ENCODE measurements around the gene NCAM2.

The NCAM2 gene

DNA sequence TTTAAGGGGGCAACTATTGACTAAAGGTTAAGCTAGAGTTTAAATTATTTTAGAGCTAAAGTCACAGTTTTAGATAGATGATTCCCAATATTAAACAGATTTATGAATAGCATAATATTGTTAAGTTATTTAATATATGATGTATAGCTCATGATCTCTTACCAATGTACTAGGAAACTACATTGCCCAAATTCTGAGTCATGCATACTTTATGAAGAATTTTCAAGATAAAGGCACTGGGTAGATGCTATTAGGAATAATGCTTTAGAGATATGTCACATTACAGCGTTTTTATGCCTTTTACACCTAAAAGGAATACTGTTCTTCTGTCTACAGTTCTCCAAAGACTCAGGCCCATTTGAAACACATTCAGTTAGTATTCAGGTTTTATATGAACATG is 215.1 kb downstream of the NCAM2 start:
- no peak for DNase-seq (ENCODE audit: low read depth in 3 of 3)

DNA sequence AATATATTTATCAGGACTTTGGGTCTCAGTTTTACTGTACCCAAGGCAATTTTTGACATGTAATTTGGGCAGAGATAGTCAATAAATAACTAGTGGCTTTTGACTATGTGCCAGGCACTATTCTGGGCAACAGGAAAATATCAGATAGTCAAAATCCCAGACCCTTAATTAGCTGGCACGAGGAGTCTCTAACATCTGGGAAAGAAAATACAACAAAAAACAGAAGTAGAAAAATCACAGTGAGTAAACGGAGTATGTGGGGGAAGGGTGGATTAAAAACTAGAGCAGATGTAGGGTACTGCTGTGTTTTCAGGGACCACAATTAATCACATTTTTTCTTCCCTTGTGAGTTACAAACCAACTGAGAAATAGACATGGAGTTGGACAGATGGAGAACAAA is 217.8 kb downstream of the NCAM2 start:
- DNase-seq (ENCODE audit: low read depth in 3 of 3): no peak

DNA sequence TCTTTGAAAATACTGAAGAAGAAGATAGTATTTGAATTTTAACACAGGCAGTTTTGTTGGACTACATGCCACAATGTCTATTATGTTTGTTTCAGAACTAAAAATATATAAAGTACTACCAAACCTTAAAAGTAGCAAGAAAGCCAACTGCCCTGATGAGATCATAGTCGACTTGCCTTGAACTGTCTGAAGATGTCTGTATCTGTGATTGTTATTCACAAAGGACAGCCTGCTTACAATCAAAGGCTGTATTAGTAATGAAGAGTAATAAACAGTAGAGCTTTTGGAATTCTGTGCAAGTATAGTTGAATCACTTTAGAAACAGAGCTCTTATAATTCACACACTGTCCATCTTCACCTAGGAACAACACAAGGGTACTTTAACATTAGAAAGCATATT is 228.3 kb downstream of the NCAM2 start:
- no peak for DNase-seq (ENCODE audit: low read depth in 3 of 3)

DNA sequence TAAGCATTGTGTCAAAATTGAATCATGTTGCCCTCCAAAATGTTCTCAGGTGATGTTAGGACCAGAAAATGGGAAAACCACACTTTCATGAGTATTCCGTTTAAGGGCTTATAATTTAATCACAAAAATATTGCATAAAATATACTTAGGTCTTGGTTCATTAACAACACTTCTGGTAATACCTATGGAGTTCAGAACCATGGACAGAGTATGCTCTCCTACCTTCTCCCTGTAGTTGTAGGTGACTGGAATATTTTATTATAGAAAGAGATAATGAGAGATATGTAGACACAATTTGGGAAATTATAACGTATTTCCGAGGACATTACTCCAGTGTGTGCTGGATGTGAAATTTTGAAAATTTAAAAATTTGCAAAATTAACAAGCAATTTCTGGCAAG is 232.5 kb downstream of the NCAM2 start:
- no peak for DNase-seq (ENCODE audit: low read depth in 3 of 3)

DNA sequence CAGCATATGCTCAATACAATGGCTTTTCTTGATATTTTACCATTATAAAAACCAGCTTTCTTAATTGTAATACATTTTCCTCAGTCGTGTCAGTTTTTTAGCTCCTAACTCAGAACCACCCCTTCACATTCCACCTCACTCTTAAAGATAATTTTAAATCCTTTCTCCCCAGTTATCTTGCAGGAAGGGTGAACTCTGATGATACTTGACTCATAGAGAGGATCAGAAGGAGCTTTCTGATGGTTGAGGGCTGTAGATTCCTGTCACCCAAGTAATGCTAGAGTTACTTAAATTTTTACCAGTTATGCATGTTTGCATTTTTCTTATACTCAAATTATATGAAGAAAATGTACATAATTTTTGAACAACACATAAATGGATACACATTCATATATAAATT is 233.7 kb downstream of the NCAM2 start:
- DNase-seq (ENCODE audit: low read depth in 3 of 3): no peak

DNA sequence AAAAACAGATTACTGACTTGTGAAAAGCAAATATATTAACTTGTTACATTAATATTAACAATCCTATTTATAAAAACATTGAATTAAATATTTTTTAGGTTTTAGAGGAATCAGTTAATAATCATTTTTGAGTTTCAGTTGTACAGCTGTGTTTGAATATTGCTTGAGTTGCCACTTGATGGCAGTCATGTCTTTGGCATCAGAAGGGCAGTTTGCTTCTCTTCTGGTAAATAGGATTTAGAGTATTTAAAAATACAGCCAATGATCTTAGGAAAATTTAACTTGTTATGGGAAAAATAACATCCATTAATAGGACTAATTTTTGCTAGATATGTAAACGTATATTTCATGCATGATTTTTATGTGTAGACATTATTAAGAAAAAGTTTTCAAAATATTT is 234.1 kb downstream of the NCAM2 start:
- DNase-seq (ENCODE audit: low read depth in 3 of 3): no peak

DNA sequence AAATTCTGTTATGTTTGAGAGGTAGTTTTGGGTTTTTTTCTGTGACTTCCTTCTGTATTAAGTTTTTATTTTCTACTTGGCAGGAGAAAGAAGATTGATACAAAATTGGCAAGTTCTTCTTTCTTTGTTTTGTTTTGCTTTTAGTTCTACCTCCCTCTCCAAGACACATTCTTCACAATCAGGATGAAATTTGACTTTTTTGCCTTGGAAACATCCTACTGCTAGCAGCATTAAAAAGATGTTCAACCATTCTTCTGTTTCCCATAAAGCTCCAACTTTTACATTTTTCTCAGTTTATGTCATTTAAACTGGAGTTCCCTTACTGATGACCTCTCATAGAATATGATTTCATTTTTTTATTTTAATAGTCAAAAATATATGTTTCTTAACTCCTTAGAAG is 234.8 kb downstream of the NCAM2 start:
- DNase-seq (ENCODE audit: low read depth in 3 of 3): no peak

DNA sequence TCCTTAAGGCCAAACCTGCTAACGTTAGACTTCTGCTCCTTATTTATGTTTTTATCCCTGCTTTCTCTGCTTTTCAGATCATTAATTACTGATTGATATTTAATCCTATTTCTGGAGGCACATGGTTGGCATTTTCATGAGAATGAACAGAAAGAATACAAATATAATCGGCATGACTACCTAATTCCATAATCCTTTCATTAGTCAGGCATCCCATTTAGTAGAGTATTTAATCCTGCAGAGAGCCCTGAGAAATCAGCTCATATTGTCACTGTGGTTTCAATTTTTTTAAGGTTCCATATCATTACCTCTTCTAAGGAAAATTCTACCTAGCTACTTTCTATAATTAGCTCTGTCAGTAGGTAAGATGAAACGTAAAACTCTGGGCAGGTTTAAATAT is 238.8 kb downstream of the NCAM2 start:
- DNase-seq (ENCODE audit: low read depth in 3 of 3): no peak

DNA sequence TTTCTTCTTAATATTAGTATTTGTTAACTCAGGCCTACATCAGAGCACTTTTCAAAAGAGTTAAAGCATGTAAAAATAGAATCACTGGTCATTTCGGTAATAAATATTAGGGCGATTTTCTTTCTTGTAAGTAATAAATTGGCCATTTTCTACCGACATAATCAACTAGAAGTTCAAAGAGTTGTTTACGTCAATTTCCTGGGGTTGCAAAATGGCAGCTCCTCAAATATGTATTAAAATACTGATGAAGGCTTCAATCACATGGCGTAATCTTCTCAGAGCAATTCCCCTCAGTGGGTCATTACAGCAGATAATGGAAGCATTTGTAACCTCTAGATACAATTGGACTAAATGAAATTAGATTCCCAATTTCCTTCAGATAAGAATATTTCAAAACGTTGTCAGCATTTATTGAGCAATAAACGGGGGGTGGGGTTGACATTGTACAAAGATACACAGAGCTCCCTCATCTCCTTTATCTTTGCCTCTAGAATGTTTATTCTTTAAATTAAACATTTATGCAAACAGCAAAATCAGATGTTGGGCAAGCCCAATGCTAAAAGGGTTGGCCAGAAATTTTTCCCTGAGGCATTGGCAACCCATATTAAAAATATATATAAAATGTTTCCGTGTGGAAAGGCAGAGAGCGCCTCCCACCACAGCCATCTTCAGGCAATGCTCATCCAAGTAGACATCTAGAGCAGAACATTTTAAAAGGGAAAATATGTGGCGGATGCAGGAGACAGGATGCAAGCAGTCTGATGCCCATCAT is 240.6 kb downstream of the NCAM2 start:
- DNase-seq (ENCODE audit: low read depth in 3 of 3): no peak

DNA sequence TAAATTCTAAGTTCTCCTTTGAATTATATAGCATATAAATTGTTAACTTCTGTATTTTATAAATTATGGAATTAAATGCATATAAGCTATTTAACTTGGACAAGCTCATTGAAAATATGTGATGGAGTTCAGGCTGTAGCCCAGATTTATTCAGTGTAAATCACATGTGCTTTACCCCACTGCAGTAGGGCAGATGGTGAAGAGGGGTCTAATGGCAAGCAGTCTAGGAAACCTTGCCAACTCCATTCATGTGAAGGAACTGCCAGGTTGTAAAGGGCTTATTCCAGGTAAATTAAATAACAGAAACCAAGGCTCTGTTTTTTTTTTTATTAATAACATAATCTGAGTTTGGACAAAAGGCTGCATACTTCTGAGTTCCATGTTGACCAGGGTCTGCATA is 243.2 kb downstream of the NCAM2 start:
- DNase-seq (ENCODE audit: low read depth in 3 of 3): no peak

DNA sequence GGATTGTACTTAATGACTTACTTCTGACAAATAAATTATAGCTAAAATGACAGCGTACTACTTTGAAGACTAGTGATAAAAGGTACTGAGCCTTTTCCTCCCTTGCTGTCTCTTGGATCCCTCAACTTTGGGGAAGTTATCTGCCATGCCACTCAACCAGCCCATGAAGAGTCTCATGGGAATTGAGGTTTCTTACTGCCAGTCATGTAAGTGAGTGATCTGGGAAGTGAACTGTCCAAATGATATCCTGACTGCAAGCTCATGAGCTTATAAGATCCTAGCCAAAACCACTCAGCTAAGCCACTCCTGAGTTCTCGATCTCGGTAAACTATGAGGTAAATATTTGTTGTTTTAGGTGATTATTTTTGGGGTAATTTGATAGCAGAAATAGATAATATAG is 247.8 kb downstream of the NCAM2 start:
- no peak for DNase-seq (ENCODE audit: low read depth in 3 of 3)

DNA sequence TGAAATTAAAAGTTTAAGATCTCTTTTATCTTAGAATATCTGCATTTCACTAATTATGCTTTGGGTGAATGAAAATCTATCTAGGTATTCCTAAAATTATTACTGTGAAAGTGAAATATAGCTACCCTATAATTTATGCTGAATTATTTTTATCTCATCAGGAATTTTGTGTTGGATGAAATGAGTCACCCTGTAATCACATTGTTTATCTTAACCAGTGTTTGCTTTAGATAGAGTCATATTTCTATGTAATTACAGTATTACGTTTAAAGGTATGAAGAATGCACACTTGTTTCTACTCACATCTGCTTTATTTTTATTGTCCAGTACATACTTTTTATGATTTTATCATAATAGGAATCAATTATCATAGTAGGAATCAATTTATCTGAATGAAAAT is 249.2 kb downstream of the NCAM2 start:
- DNase-seq (ENCODE audit: low read depth in 3 of 3): no peak

DNA sequence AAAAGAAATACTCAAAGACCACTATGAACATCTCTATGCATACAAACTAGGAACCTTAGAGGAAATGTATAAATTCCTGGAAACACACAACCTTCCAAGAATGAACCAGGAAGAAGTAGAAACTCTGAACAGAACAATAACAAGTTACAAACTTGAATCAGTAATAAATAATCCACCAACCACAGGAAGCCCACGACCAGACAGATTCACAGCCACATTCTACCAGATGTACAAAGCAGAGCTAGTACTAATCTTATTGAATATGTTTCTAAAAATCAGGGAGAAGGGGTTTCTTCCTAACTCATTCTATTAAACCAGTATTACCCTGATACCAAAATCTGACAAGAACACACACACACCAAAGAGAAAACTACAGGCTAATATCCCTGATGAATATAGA is 263.8 kb downstream of the NCAM2 start:
- DNase-seq (ENCODE audit: low read depth in 3 of 3): no peak

DNA sequence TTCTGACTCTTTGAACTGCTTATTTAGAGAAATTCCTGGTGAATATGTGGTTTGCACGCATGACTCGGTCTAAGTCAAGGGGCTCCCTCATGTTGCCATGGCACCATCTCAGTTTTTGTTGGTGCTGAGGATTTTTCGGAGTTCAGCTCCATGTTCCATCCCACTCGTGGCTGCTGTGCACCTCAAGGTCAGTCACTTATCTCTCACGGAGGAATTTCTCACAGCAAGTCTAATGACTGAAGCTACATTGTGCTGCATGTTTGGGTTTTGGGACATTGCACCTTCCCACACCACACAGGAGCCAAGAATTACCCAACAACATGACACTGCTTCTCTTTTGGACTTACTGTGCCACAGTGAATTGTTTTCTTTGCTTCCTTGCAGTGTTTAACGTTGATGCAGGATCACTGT is 269.9 kb downstream of the NCAM2 start:
- DNase-seq (ENCODE audit: low read depth in 3 of 3): no peak

DNA sequence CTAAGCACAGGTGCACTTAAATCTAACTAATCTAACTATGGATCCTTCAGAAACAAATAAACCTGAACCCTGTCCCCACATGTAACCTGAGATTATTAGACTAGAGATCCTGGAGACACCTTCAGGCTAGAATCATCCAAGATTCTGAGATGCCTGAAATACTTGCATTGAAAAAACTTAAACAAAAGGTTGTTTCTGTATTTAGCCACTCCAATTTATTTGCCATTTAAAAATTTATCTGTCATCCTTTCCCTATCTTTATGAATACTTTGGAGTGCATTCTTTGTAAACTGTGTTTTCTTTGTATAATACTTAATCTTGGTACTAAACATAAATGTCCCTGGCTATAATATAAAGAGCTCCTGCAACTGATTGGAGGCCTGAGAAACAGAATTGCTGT is 270.7 kb downstream of the NCAM2 start:
- no peak for DNase-seq (ENCODE audit: low read depth in 3 of 3)

DNA sequence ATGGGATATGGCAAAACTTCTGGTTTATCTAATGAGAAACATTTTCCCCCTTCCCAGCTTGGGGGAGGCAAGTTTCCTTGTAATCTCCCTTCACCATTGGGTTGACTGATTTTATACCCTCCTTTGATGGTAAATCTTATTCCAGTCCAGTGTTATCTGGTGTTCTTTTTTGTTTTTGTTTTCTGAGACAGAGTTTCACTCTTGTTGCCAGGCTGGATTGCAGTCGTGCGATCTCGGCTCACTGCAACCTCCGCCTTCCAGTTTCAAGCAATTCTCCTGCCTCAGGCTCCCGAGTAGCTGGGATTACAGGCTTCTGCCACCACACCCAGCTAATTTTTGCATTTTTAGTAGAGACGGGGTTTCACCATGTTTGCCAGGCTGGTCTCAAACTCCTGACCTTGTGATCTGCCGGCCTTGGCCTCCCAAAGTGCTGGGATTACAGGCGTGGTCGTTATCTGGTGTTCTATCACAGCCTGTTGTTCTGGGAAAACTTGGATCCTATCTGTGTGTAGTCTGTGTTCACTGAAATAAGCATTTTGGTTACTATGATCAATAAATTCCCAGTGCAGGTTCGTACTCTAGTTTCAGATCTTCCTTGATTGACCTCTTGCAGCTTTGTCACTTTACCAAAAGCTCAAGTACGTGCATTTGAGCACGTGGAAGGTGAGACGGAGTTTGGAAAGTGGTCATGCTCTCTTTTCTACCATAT is 281.1 kb downstream of the NCAM2 start:
- DNase-seq (ENCODE audit: low read depth in 3 of 3): no peak

DNA sequence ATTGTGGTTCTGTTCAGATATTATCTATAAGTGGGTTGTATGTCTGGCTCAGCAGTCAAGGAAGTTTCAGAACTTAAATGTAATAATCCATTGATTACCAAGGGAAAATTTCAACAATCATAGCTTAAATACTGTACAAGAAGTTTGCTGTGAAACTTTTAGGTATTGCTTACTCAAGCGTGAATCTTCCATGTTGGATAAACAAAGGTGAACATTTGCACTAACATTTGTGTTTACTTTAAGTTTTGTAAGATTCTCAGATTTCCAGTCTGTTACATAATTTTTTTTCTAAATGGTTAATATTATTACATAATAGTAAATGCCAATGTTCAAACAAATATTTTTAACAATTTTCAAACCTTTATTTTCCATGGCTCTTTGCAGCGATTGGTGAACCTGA is 285.6 kb downstream of the NCAM2 start:
- DNase-seq (ENCODE audit: low read depth in 3 of 3): no peak

DNA sequence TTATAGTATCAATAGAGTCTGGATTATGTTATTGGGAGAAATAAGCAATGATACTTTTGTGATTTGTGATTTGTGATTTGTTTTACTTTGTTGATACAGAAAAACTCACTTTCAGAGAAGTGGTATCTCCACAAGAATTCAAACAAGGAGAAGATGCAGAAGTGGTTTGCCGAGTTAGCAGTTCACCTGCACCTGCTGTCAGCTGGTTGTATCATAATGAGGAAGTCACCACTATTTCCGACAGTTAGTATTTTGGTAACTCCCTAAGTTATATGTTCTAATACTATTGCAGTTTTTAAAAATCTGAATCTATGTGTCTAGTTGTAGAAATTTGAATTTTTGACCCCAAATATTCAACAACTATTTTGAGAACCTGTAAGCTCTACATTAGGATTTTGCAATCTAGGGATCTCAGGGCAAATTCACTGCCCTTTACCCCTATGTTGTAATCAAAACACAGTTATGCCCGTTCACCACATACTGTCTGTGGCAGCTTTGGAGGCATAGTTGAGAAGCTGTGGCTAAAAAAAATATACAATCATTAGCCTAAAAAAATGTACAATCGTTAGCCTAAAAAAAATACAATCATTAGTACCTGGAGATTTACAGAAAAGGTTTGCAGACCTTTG is 288.1 kb downstream of the NCAM2 start:
- DNase-seq (ENCODE audit: low read depth in 3 of 3): no peak

DNA sequence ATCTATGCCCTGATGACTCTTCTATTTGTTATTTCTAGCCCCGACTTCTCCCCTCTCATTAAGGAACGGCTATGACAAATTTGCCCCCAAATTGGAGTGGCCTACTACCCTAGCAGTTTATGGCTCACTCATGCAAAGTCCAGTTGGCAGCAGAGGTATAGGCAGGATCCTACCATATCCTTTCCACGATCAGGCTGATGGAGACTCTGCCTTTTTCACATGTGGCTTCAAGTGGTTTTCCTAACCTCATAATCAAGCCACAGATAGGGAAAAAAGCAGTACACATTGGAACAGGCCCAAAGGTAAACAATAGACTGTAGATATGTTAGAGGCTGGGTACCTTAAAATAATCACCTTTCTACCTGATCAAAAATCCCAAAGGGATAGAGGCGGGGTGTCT is 292.5 kb downstream of the NCAM2 start:
- DNase-seq (ENCODE audit: low read depth in 3 of 3): no peak

DNA sequence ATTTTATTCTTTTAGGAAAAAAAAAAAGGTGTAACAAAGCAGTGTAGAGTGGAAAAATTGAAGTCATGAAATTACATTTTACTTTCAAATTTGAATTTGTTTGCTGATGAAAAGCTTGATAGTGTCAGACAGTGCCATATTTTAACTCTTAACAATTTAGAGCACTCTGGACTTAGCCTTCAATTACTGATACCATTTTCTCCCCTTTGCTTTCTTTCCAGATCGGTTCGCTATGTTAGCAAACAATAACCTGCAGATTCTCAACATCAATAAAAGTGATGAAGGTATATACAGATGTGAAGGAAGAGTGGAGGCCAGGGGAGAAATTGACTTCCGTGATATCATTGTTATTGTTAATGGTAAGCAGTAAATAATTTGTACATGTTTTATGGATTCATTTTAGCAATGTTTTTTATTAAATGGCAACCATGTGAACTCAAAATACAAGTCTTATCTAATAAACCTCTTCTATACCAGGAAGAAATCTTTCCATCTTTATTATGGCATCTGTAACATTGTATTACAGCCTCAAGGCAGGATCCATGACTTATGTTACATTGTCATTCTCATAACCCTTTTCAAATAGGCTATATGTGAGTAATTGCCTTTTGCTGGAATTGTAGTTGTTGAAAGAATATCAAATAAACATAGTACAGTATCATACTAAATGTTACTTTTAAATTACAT is 293.8 kb downstream of the NCAM2 start:
- no peak for DNase-seq (ENCODE audit: low read depth in 3 of 3)

DNA sequence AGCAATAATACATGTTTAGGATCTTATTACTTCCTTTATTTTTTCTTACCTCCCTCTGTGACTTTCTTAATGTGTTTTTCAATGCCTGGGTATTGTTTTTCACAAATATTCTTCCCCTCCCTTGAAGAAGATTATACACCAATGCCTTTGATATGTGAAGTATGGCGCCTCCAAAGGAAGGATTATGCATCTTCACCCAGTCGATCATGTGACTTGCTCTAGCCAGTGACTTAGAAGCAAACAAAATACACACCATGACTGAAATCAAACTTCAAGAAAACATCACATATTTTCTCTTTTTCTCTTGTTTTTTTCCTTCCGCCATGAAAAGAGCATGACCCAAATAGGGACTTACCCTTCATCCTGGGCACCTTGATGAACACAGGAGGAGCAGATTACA is 297.1 kb downstream of the NCAM2 start:
- DNase-seq (ENCODE audit: low read depth in 3 of 3): no peak

DNA sequence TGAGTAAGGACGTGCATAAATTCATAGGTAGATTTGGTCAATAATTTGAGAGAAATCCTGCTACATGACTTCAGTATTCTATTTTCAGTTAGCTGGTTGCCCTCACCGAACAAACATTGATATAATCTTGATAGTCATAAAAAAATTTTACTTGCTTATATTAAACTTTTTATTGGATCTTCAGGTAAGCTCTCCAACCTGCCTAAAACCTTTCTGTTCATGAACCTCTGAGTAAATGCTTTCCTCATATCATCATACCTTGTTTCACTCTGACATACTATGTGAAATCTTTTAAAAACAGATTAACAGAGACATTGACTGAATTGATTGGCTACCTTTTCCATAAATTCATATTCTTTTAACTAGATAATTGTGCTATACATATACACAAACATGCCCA is 299.0 kb downstream of the NCAM2 start:
- no peak for DNase-seq (ENCODE audit: low read depth in 3 of 3)

DNA sequence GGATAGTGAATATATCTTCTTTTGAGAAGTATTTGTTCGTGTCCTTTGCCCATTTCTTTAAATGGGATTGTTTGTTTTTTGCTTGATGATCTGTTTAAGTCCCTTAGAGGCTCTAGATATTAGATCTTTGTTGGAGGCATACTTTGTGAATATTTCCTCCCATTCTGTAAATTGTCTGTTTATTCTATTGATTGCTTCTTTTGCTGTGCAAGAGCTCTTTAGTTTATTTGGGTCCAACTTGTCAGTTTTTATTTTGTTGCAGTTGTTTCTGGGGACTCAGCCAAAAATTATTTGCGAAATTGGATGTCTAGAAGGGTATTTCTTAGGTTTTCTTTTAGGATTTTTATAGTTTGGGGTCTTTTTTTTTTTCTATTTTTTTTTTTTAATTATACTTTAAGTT is 302.8 kb downstream of the NCAM2 start:
- no peak for DNase-seq (ENCODE audit: low read depth in 3 of 3)
